ENCODE measurements around the gene SPATA31D4.
"Not testable (repeated sequence)": the region's sequence is repeated elsewhere in the genome, so short reads cannot be mapped to it uniquely, and the experiment has no call there.

The SPATA31D4 gene

GRCh38 chr9:81928305-81928704 is at the start of gene SPATA31D4:
SPATA31D4 (plus strand) TSS chr9:81928428; CDS start chr9:81928514, 86 bp downstream.
- not testable (repeated sequence) for DNase-seq

GRCh38 chr9:81878530-81878929 is 49.7 kb upstream of the SPATA31D4 start:
- DNase-seq: no peak

GRCh38 chr9:81879501-81879916 is 48.7 kb upstream of the SPATA31D4 start:
- DNase-seq: no peak

- DNase-seq: no peak
These were observed 42.6 kb upstream of the SPATA31D4 start for GRCh38 chr9:81885602-81886001.

GRCh38 chr9:81886665-81887064 is 41.6 kb upstream of the SPATA31D4 start:
- DNase-seq: no peak

GRCh38 chr9:81890104-81890503 is 38.1 kb upstream of the SPATA31D4 start:
- DNase-seq: no peak

- no peak for DNase-seq
These were observed 35.8 kb upstream of the SPATA31D4 start for GRCh38 chr9:81892440-81892839.

GRCh38 chr9:81893929-81894328 is 34.3 kb upstream of the SPATA31D4 start:
- no peak for DNase-seq

GRCh38 chr9:81894891-81895290 is 33.3 kb upstream of the SPATA31D4 start:
- DNase-seq: no peak

- DNase-seq: no peak
These were observed 32.2 kb upstream of the SPATA31D4 start for GRCh38 chr9:81896070-81896469.

- DNase-seq: no peak
These were observed 29.4 kb upstream of the SPATA31D4 start for GRCh38 chr9:81898851-81899250.

- DNase-seq: no peak
These were observed 26.0 kb upstream of the SPATA31D4 start for GRCh38 chr9:81902196-81902595.

- DNase-seq: no peak
These were observed 25.6 kb upstream of the SPATA31D4 start for GRCh38 chr9:81902626-81903025.

- DNase-seq: no peak
These were observed 21.6 kb upstream of the SPATA31D4 start for GRCh38 chr9:81906671-81907070.

- DNase-seq: no peak
These were observed 16.1 kb upstream of the SPATA31D4 start for GRCh38 chr9:81912135-81912534.

GRCh38 chr9:81915801-81916505 is 12.3 kb upstream of the SPATA31D4 start:
- DNase-seq: no peak

- not testable (repeated sequence) for DNase-seq
These were observed 9.7 kb upstream of the SPATA31D4 start for GRCh38 chr9:81918507-81918906.

GRCh38 chr9:81930147-81930546 is 1.9 kb downstream of the SPATA31D4 start:
- DNase-seq: not testable (repeated sequence)

GRCh38 chr9:81933547-81933946 is 5.3 kb downstream of the SPATA31D4 start:
- not testable (repeated sequence) for DNase-seq

GRCh38 chr9:81943393-81943792 is 15.2 kb downstream of the SPATA31D4 start, which contains the start of gene SPATA31D3:
SPATA31D3 (plus strand) TSS chr9:81943500; CDS start chr9:81943586, 86 bp downstream.
- DNase-seq: not testable (repeated sequence)

GRCh38 chr9:81948650-81949049 is 20.4 kb downstream of the SPATA31D4 start:
- DNase-seq: not testable (repeated sequence)

- no peak for DNase-seq
These were observed 24.9 kb downstream of the SPATA31D4 start for GRCh38 chr9:81953096-81953495.

GRCh38 chr9:81955625-81956024 is 27.4 kb downstream of the SPATA31D4 start:
- no peak for DNase-seq

GRCh38 chr9:81964218-81965171 is 36.3 kb downstream of the SPATA31D4 start:
- DNase-seq: no peak

Data from NCI-H2081 treated with DMSO at 0.1 percent for 48 hours (cell line).